H1 (cell line): ENCODE measurements around the gene FAHD1. TPM values are rescaled to one million over a fixed set of nuclear protein-coding genes. Genes with fewer than 3 reads are reported as not detected.

Experiments used
- CTCF ChIA-PET: fragments of 300-600 bp; sonication (Branson Sonifier 250); formaldehyde crosslinking; loops from one replicate; lab custom pipeline; 2021; ENCODE audit not compliant: partially characterized antibody; lab: Charles Lee
- POLR2A ChIA-PET: fragments of 300-600 bp; sonication (Branson Sonifier 250); formaldehyde crosslinking; loops from one replicate; lab custom pipeline; 2021; ENCODE audit warnings: inconsistent platforms; ENCODE audit not compliant: partially characterized antibody; lab: Charles Lee
- DNase-seq, 2 experiments: peaks; one replicate each; pipeline versions ENCODE4 v3.0.0 to v3.0.0-alpha.2; 2010 to 2022; ENCODE audit warnings: low spot score in 2 of 2, low read depth in 1 of 2, mixed read lengths in 1 of 2
- FAIRE-seq: peaks from 2 replicates; lab custom pipeline; 2011; peaks lifted over from hg19 to GRCh38; lab: Jason Lieb, UNC
- H2AFZ ChIP-seq: 2 replicates; pipeline ENCODE4 v1.8.1; 2012; ENCODE audit warnings: low read length, inconsistent platforms
- H2AK5ac ChIP-seq: 2 replicates; pipeline ENCODE4 v1.6.1; 2013; ENCODE audit warnings: low read depth, low read length
- H2BK120ac ChIP-seq: replicated peaks from 2 replicates; pipeline ENCODE3; 2013; ENCODE audit warnings: low read depth, low read length, inconsistent platforms
- H2BK12ac ChIP-seq: 2 replicates; pipeline ENCODE4 v1.6.1; 2013; ENCODE audit warnings: low read depth, low read length
- H2BK15ac ChIP-seq: 2 replicates; pipeline ENCODE4 v1.6.1; 2013; ENCODE audit warnings: low read length
- H2BK20ac ChIP-seq: 2 replicates; pipeline ENCODE4 v1.6.1; 2013; ENCODE audit warnings: low read length
- H2BK5ac ChIP-seq: 2 replicates; pipeline ENCODE4 v1.6.1; 2013; ENCODE audit warnings: low read depth, low read length
- H3K14ac ChIP-seq: 2 replicates; pipeline ENCODE4 v1.6.1; 2013; ENCODE audit warnings: inconsistent platforms; ENCODE audit not compliant: insufficient read length
- H3K18ac ChIP-seq: 2 replicates; pipeline ENCODE4 v1.6.1; 2013; ENCODE audit warnings: low read length; ENCODE audit errors: extremely low read depth
- H3K23ac ChIP-seq: 2 replicates; pipeline ENCODE4 v1.6.1; 2013; ENCODE audit warnings: inconsistent platforms; ENCODE audit not compliant: insufficient read length
- H3K23me2 ChIP-seq: 2 replicates; pipeline ENCODE4 v1.6.1; 2013; ENCODE audit warnings: low read depth, low read length
- H3K27ac ChIP-seq: 2 replicates; pipeline ENCODE4 v1.6.1; 2011; ENCODE audit warnings: low read depth, low read length, inconsistent platforms
- H3K27me3 ChIP-seq, 4 experiments: replicated peaks in 1 of 4; 1 replicate in 1 of 4; 2 replicates in 3 of 4; pipeline versions ENCODE4 v1.6.1 to v1.8.1; 2011 to 2013; ENCODE audit warnings: low read length in 3 of 4, mild to moderate bottlenecking in 3 of 4, inconsistent platforms in 2 of 4, mixed read lengths in 2 of 4, moderate library complexity in 1 of 4; ENCODE audit not compliant: control insufficient read depth in 3 of 4, insufficient read depth in 3 of 4; ENCODE audit errors: extremely low read depth in 1 of 4
- H3K36me3 ChIP-seq, 4 experiments: 2 replicates each; pipeline versions ENCODE4 v1.6.1 to v1.8.1; 2011 to 2013; ENCODE audit warnings: mild to moderate bottlenecking in 4 of 4, low read length in 3 of 4, moderate library complexity in 2 of 4, control low read depth in 1 of 4, inconsistent platforms in 1 of 4; ENCODE audit not compliant: insufficient read depth in 4 of 4, control insufficient read depth in 2 of 4
- H3K4ac ChIP-seq: replicated peaks from 2 replicates; pipeline ENCODE3; 2013; ENCODE audit warnings: low read length, low read depth, mixed read lengths, inconsistent platforms; ENCODE audit not compliant: insufficient read length
- H3K4me1 ChIP-seq, 4 experiments: replicated peaks in 1 of 4; 1 replicate in 1 of 4; 2 replicates in 3 of 4; pipeline versions ENCODE4 v1.6.1 to v1.8.1; 2011 to 2013; ENCODE audit warnings: low read length in 3 of 4, inconsistent platforms in 2 of 4, mixed read lengths in 1 of 4; ENCODE audit not compliant: insufficient read depth in 4 of 4, control insufficient read depth in 3 of 4
- H3K4me2 ChIP-seq, 2 experiments: 2 replicates each; pipeline versions ENCODE4 v1.6.1 to v1.8.1; 2011 to 2013; ENCODE audit warnings: low read depth in 2 of 2, low read length in 2 of 2, control low read depth in 1 of 2, inconsistent platforms in 1 of 2, mild to moderate bottlenecking in 1 of 2; ENCODE audit not compliant: insufficient read depth in 1 of 2
- H3K4me3 ChIP-seq, 4 experiments: fragments of 200-600, 300-600 bp in 1 of 4; sonication (generic), shearing (Covaris generic), sonication (Bioruptor Twin) in 1 of 4; 2 replicates each; pipeline versions ENCODE4 v1.5.1 to v1.8.1; 2011 to 2016; ENCODE audit warnings: low read length in 4 of 4, low read depth in 3 of 4, control low read depth in 2 of 4, inconsistent platforms in 2 of 4, mild to moderate bottlenecking in 2 of 4, mixed read lengths in 1 of 4, moderate library complexity in 1 of 4; ENCODE audit not compliant: insufficient read depth in 2 of 4; ENCODE audit errors: extremely low read depth in 1 of 4
- H3K56ac ChIP-seq: replicated peaks from 2 replicates; pipeline ENCODE3; 2013; ENCODE audit warnings: low read depth, mild to moderate bottlenecking, mixed read lengths, low read length, inconsistent platforms; ENCODE audit not compliant: insufficient read length
- H3K79me1 ChIP-seq: 2 replicates; pipeline ENCODE4 v1.6.1; 2013; ENCODE audit warnings: low read depth, low read length, control low read depth
- H3K79me2 ChIP-seq, 2 experiments: 2 replicates each; pipeline versions ENCODE4 v1.6.1 to v1.8.1; 2012 to 2013; ENCODE audit warnings: low read length in 2 of 2, mild to moderate bottlenecking in 2 of 2, inconsistent platforms in 1 of 2; ENCODE audit not compliant: insufficient read depth in 2 of 2, control insufficient read depth in 1 of 2
- H3K9ac ChIP-seq, 4 experiments: replicated peaks in 1 of 4; 1 replicate in 1 of 4; 2 replicates in 3 of 4; pipeline versions ENCODE4 v1.6.1 to v1.8.1; 2011 to 2013; ENCODE audit warnings: low read depth in 3 of 4, low read length in 3 of 4, control low read depth in 2 of 4, mild to moderate bottlenecking in 2 of 4, moderate library complexity in 2 of 4, inconsistent platforms in 1 of 4; ENCODE audit errors: extremely low read depth in 1 of 4
- H3K9me3 ChIP-seq, 2 experiments: 2 replicates each; pipeline versions ENCODE4 v1.6.1 to v1.8.1; 2012 to 2013; ENCODE audit warnings: mild to moderate bottlenecking in 2 of 2, moderate library complexity in 2 of 2, control low read depth in 1 of 2, inconsistent platforms in 1 of 2, low read depth in 1 of 2, low read length in 1 of 2, mixed read lengths in 1 of 2; ENCODE audit not compliant: insufficient read depth in 2 of 2
- H4K20me1 ChIP-seq, 2 experiments: replicated peaks in 1 of 2; 2 replicates each; pipeline versions ENCODE3 to v1.8.1; 2011 to 2013; ENCODE audit warnings: inconsistent platforms in 2 of 2, low read length in 2 of 2, mild to moderate bottlenecking in 1 of 2; ENCODE audit not compliant: insufficient read depth in 2 of 2, control insufficient read depth in 1 of 2
- H4K5ac ChIP-seq: 2 replicates; pipeline ENCODE4 v1.6.1; 2013; ENCODE audit warnings: low read length, low read depth, mixed read lengths, inconsistent platforms; ENCODE audit not compliant: insufficient read length
- H4K8ac ChIP-seq: 2 replicates; pipeline ENCODE4 v1.8.0; 2013; ENCODE audit warnings: mild to moderate bottlenecking, moderate library complexity, low read length, inconsistent platforms; ENCODE audit not compliant: insufficient read depth; ENCODE audit errors: extremely low read depth
- H4K91ac ChIP-seq: replicated peaks from 2 replicates; pipeline ENCODE3; 2013; ENCODE audit warnings: low read length, mixed read lengths, inconsistent platforms; ENCODE audit not compliant: insufficient read length
- ASH2L ChIP-seq: fragments of 200-600, 300-600 bp; sonication (generic); IDR thresholded peaks from one replicate; pipeline ENCODE4 v1.7.1; 2017; ENCODE audit warnings: low read length
- CBX8 ChIP-seq: fragments of 300-800, 300-1000 bp; sonication (generic); IDR thresholded peaks from 2 replicates; pipeline ENCODE4 v1.7.1; 2016; ENCODE audit warnings: low read depth, low read length, borderline replicate concordance
- CHD1 ChIP-seq: IDR thresholded peaks from 2 replicates; pipeline ENCODE4 v1.6.1; 2012; ENCODE audit warnings: low read depth, low read length, improper control_type of control experiment
- JUN ChIP-seq: IDR thresholded peaks from 2 replicates; pipeline ENCODE4 v1.6.1; 2011; ENCODE audit warnings: low read depth, mild to moderate bottlenecking, improper control_type of control experiment, low read length
- JUND ChIP-seq: IDR thresholded peaks from 2 replicates; pipeline ENCODE4 v1.6.1; 2011; ENCODE audit warnings: mild to moderate bottlenecking, improper control_type of control experiment, low read length
- KDM1A ChIP-seq: fragments of 200-600, 300-600 bp; sonication (generic); IDR thresholded peaks from 2 replicates; pipeline ENCODE4 v1.7.1; 2016; ENCODE audit warnings: mild to moderate bottlenecking, low read length, borderline replicate concordance
- MAFK ChIP-seq: IDR thresholded peaks from 2 replicates; pipeline ENCODE4 v1.6.1; 2012; ENCODE audit warnings: low read depth, mild to moderate bottlenecking, improper control_type of control experiment, low read length
- NRF1 ChIP-seq: IDR thresholded peaks from 2 replicates; pipeline ENCODE4 v1.6.1; 2011; ENCODE audit warnings: mild to moderate bottlenecking, low read depth, low read length, improper control_type of control experiment
- PHF8 ChIP-seq: fragments of 200-600 bp; sonication (generic); conservative IDR thresholded peaks from 2 replicates; pipeline ENCODE4 v1.7.1; 2012; ENCODE audit warnings: low read depth, mild to moderate bottlenecking, inconsistent platforms, low read length, moderate library complexity
- RNF2 ChIP-seq: fragments of 200-900, 300-1000 bp; sonication (generic); IDR thresholded peaks from 2 replicates; pipeline ENCODE4 v1.7.1; 2016; ENCODE audit warnings: borderline replicate concordance, low read depth, mild to moderate bottlenecking, antibody characterized with exemption, low read length; ENCODE audit not compliant: poor library complexity, severe bottlenecking; ENCODE audit errors: missing control alignments
- SIN3A ChIP-seq, 2 experiments: IDR thresholded peaks in 1 of 2; conservative IDR thresholded peaks in 1 of 2; 2 replicates each; pipeline ENCODE4 v1.6.1; 2011 to 2012; ENCODE audit warnings: low read length in 2 of 2, improper control_type of control experiment in 1 of 2, low read depth in 1 of 2, mild to moderate bottlenecking in 1 of 2
- SRF ChIP-seq: IDR thresholded peaks from 2 replicates; pipeline ENCODE4 v1.6.1; 2011; ENCODE audit warnings: mild to moderate bottlenecking, low read depth, low read length, moderate library complexity
- TAF1 ChIP-seq: IDR thresholded peaks from 2 replicates; pipeline ENCODE4 v1.6.1; 2011; ENCODE audit warnings: mild to moderate bottlenecking, low read depth, low read length
- ZNF274 ChIP-seq: IDR thresholded peaks from 2 replicates; pipeline ENCODE4 v1.7.0; 2012; ENCODE audit warnings: low read length, borderline replicate concordance; ENCODE audit errors: extremely low read depth
- WGBS, 2 experiments: shearing (Covaris generic) in 1 of 2; methylation state at CpG; one replicate each; pipeline versions ENCODE4 v1.1.6 to v1.1.7; 2013 to 2015; ENCODE audit warnings: low lambda C conversion rate in 2 of 2, mixed read lengths in 2 of 2, inconsistent platforms in 1 of 2, low coverage in 1 of 2, missing lambda C conversion rate in 1 of 2; ENCODE audit not compliant: insufficient replicate concordance in 2 of 2, insufficient coverage in 1 of 2, insufficient read length in 1 of 2; ENCODE audit errors: extremely low coverage in 1 of 2, missing lambda C conversion rate in 1 of 2; 5-methylcytosine and 5-hydroxymethylcytosine counted together
- polyA plus RNA-seq, 7 experiments: library from polyadenylated mRNA; depleted of rRNA in 3 of 7; stranded (reverse) in 5 of 7; unstranded in 2 of 7; fragments of >200 nt in 5 of 7; fragments of 200-250 nt in 2 of 7; gene quantifications; 1 replicate in 5 of 7; 2 replicates in 1 of 7; 4 replicates in 1 of 7; pipeline versions ENCODE4 v1.2.1 to v1.2.3, GENCODE V29; 2011 to 2013; ENCODE audit warnings: missing spikeins in 2 of 7, mixed read lengths in 2 of 7
- total RNA-seq: library from RNA; stranded (reverse); fragmentation: NEBNext Ultra II Directional; extraction: Animal tissue kit (Norgen Biotek cat#: 25700); gene quantifications from 2 replicates; pipeline ENCODE4 v1.2.1, GENCODE V29; 2021

FAHD1 gene
- total and polyA plus RNA-seq, 2 of the 8 experiments (the other 6 are each of a cell fraction or from before 2014, with no cell fraction given) = 20.4 to 31.9 TPM

DNA sequence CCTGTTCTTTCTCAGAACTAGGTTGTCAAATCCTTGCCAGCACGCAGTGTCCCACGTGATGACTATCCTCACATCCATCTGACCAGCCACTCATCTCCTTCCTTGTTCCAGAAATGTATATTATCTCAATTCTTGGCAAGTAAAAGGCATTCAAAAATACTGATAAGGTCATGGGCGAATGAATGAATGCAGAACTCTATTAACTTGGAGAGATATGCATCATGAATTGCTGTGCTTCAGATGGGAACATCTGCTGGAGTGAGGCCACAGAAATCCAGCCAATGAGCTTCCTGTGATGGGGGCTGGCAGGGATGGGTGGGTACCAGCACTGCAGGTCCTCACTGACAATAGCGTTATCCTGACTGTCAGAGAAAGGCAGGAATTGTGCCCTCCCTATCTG, 19.0 kb downstream of the FAHD1 start:
- POLR2A ChIA-PET = interaction anchor here (0.8 to 1.6 kb wide), 4 partner anchors 8 to 119 kb away, joined by 3 to 4 read pairs (median 4); partner anchors contain the start of genes NME3 and RPS2
- CTCF ChIA-PET = interaction anchor here (0.7 to 1.7 kb wide), 2 partner anchors 18 to 815 kb away, joined by 3 to 4 read pairs; no protein-coding TSS in a partner anchor
- Histone ChIP-seq H3K4me2 (no peak overlapping the region), H3K79me1 (no peaks in the 10 kb centered on the region), H3K79me2 (no peaks in the 10 kb centered on the region), H3K36me3 (no peaks in the 10 kb centered on the region), H2AK5ac (no peak overlapping the region), H2BK15ac (no peak overlapping the region), H2BK120ac (no peak overlapping the region), H3K56ac (no peak overlapping the region), H3K4me3 (no peak overlapping the region), H3K14ac (no peak overlapping the region), H3K18ac (no peak overlapping the region), H4K91ac (no peak overlapping the region), H2BK12ac (no peak overlapping the region), H3K9ac (no peak overlapping the region), H3K4me1 (no peaks in the 10 kb centered on the region), H3K4ac (no peak overlapping the region), H3K23me2 (no peaks in the 10 kb centered on the region), H2AFZ (no peak overlapping the region), H4K20me1 (no peaks in the 10 kb centered on the region), H3K23ac (no peak overlapping the region), H2BK20ac (no peak overlapping the region), H4K8ac (no peak overlapping the region), H3K9me3 (no peaks in the 10 kb centered on the region), H3K27ac (no peak overlapping the region), H4K5ac (no peak overlapping the region), H3K27me3 (no peaks in the 10 kb centered on the region; a peak in 3 of 7 replicates), H2BK5ac (no peak overlapping the region)
- TF ChIP-seq NRF1 (no peak), PHF8 (no peak), JUND (no peak), MAFK (no peak), ASH2L (no peak), ZNF274 (no peak), CBX8 (no peak), KDM1A (no peak), JUN (no peak), TAF1 (no peak), RNF2 (no peak), SRF (no peak), SIN3A (conservative IDR thresholded peaks at IDR 0.05 in 1 of 2, IDR thresholded peaks at IDR 0.05 in 1 of 2; ENCODE audit: low read depth in 1 of 2, low read length in 2 of 2) (no peak), CHD1 (no peak)
- 52% methylated on average over 4 of the region's 4 CpGs; no CpG with 5 or more reads in 1 of the 2 experiments for WGBS, 2 experiments
- no peak for FAIRE-seq
- no peak for DNase-seq
